Stimulated activated CD8-positive, alpha-beta memory T cell treated with anti-CD3 and anti-CD28 coated beads, Interleukin-15, amount 100 ng/mL, for 48 hours (primary cell): ENCODE results near the gene SMIM7.
A peak's percentile ranks its signal among the peaks of the same experiment; 100 is the strongest.
"Not testable (repeated sequence)": the region's sequence is repeated elsewhere in the genome, so short reads cannot be mapped to it uniquely, and the experiment has no call there.

ENCODE experiments used
- DNase-seq, 2 donors: peaks; one replicate each; pipeline ENCODE4 v3.0.0-alpha.2; 2020; ENCODE audit warnings: low read depth in 2 of 2

The SMIM7 gene

GRCh38 chr19:16654627-16655026, 5.3 kb downstream of the SMIM7 start:
- DNase-seq = no peak

- DNase-seq = no peak
Observed at GRCh38 chr19:16654140-16654539, 5.8 kb downstream of the SMIM7 start.

- DNase-seq = no peak
Observed at GRCh38 chr19:16652854-16653253, 7.1 kb downstream of the SMIM7 start.

GRCh38 chr19:16651421-16652188, 8.3 kb downstream of the SMIM7 start:
- not testable (repeated sequence) for DNase-seq

DNA sequence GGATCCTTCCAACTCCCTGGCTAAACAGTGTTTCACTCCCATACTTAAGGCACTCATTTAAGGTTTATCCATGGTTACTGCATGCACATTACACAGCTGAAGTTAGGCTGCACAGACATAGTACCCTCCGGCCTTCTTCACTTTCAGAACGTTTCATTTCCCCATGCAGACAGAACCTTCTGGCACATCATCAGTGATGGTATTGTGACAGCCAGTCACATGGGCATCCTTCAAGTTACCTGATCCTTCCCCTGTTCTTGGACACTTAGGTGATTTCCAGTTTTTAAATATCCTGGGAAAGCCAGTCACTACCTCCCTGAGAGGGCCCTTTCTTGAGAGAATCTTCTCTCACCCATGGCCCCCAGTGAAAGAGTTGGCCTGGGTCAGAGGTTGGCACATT, 9.1 kb downstream of the SMIM7 start:
- no peak for DNase-seq

GRCh38 chr19:16649734-16650133, 10.2 kb downstream of the SMIM7 start:
- DNase-seq = no peak

DNA sequence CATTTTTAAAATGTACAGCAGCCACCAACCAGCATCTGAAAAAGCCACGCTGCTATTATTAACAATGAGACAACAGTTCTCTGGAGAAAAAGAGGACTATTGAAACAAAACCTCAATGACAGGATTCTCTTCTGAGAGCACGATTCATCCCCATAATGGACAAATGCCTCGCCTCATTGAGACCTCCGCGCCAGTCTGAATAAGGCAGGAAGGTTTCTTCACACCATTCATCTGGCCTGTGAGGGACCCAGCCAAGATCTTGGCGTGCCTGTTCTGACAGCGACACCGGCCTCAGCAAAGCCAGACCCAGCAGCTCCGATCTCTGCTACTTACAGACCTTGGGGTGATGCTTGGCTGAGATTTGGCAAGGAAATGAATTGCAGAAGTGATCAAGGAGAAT, 14.8 kb downstream of the SMIM7 start:
- no peak for DNase-seq

GRCh38 chr19:16641695-16642094, 18.2 kb downstream of the SMIM7 start:
- DNase-seq = no peak

DNA sequence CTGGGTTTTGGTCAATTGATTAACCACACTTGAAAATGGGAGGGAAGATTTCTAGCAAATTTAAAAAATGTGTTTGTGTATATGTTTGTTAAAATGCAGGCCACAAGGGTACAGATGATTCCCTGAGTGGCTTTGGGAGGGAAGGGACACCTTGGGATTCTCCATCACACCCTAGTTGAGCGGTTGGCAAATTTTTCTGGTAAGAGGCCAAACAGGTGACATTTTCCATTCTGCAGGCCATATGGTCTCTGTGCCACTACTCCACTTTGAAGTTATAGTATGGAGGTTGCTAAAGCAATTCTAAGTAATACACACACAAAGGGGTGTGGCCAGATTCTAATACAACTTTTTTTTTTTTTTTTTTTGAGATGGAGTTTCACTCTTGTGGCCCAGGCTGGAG, 19.0 kb downstream of the SMIM7 start:
- no peak for DNase-seq

- DNase-seq = no peak
Observed at GRCh38 chr19:16638666-16639065, 21.3 kb downstream of the SMIM7 start.

DNA sequence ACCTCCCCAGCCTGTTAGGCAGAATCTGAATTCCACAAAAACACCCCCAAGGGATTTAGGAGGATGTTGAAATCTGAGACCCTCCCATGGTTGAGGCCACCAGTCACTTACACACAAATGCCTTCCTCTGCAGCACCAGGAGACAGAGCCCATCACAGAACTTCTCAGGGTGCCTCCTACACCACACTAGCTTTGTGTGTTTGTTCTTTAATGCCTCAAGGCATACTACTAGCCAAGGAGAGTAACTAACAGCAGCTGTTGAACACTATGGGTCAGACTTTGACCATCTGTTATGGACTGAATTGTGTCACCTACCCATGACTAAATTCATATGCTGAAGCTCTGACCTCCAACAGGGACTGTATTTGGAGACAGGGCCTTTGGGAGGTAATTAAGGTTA, 22.4 kb downstream of the SMIM7 start:
- no peak for DNase-seq

DNA sequence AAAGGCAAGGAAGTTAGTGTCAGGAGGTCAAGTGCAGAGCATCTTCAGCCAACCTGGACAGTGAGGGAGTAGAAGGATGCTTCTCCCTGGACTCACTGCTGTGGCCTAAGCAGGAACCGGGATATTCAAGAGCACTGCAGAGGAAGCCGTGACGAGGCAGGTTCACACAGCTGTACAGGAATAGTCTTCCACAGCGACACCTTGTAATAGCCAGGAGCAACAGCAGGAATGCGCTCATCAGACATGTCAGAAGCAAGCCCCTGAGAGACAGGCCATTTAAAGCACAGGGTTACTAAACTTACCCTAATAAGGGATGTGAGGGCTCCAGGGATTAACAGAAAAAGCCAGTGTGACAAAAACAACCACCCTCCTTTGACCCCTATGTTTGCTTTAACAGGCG, 28.5 kb downstream of the SMIM7 start:
- DNase-seq = no peak

DNA sequence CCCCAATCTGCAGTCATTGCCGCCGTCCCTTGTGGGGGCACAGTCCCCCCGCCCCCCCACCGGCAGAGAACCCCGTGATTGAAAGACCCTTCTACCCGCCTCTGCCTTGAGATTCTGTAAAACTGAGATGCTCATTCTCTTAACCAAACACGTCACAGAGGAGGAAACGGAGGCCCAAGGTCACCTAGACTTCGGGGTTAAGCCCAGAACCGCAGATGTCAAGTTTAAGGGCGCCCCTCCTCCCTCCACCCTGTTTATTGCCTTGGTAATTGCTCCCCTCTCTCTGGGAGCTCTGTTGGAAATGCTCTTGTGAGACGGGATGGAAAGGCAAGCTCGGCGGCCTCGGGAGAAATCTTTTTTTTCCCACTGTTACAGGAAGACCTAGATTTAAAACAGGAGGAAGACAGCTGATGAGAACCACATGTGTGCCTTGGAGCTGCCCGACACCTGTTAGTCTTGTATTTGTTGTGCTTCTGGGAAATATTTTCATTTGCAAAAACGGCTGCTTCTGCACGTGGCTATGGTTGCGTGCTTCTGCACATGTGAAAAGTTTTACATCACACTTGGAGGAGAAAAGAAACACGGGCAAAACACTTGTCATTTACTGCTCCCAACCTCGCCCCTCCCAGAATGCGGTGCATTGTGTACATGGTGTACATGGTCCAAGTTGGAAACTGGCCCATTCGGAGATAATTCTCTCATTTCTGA, 30.8 kb downstream of the SMIM7 start:
- no peak for DNase-seq

DNA sequence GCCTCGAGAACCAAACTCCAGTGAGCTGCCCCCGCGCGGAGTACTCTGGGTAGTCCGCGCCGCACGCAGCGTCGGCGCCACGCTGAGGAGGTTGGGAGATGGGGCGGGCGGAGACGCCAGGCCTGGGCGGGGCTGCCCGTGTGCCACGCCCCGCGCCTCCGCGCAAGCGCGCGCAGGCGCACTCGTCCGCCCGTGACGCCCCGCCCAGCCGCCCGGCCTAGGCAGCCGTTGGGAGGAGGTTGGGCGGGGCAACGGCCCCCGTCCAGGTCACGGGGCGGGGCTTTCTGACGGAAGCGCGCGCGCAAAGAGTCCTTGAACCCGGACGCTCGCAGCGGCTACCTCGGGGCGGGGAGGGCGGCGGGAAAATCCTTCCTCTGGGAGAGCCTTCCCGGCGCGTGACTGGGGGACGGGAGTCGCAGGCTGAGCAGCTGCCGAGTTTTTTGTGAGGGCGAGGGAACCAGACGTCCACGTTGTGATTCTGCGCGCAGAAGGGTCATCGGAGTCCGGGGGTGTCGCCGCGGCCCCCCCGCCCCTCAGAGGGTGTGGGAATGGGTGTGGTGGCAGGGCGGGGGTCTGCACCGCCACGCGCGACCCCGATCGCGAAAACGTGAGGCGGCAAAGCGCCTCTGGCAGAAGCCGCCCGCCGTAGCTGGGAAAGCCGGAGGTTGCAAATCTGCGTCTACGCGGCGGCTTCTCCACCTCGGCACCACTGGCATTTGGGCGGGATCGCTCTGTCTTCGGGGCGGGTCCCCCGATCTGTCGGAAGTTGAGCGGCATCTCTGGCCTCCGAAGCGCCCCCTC, 31.6 kb downstream of the SMIM7 start, which contains the start of gene MED26:
MED26 (minus strand) TSS at position 22 of the 801 bp plus-strand sequence. CDS start 261 bp downstream, outside the sequence.
- peak; percentile 90 to 93 for DNase-seq

DNA sequence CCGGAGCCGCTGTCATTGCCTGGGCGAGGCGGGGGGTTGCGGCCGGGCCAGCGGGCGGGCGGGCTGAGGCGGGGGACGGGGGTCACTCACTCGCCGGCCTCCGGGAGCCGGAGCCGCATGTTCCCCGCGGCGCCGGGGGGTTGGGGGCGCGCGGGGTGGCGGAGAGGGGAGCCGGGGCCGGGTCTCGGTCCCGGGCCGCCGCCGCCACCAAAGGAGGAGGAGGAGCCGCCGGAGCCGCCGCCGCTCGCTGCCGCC, 32.1 kb downstream of the SMIM7 start:
- DNase-seq = no peak

GRCh38 chr19:16627193-16627927, 32.6 kb downstream of the SMIM7 start:
- no peak for DNase-seq

DNA sequence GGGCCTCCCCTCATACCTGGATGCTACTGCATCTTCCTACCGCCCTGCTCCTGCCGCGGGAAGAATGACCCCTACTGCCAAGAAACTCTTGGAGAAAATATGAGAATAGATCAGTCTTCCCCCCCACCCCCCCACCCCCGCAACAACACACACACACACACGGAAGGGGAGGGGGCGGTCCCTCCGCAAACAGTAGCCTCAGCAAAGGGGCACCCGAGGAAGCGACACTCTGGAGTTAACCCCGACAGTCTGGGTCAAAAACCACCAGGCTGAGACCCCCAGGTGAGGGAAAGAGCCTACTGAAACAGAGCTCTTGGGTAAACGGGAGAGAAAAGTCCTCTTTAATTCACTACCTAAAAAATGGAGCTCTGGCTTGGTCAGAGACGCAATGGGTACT, 33.1 kb downstream of the SMIM7 start:
- no peak for DNase-seq

GRCh38 chr19:16625163-16625958, 34.6 kb downstream of the SMIM7 start:
- DNase-seq = no peak

DNA sequence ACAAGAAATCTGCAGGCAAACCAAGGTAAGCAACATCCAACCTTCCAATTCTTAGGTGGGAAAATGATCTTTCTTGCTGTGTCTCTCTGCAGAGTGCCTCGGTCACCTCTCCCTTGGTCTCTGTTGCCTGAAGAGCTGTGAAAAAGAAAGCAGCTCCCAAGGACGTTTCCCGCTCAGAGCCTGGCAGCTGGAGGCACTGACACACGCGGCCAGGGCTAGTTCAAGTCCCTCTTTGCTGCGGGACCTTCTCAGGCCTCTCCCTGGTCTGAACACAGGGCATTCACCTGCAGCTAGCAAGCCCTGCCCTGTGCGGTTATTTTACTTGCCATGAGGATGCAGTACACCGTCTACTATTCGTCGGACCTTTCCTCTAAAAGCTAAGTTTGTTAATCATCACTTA, 35.7 kb downstream of the SMIM7 start:
- DNase-seq = no peak

GRCh38 chr19:16623576-16623975, 36.4 kb downstream of the SMIM7 start:
- DNase-seq = no peak

DNA sequence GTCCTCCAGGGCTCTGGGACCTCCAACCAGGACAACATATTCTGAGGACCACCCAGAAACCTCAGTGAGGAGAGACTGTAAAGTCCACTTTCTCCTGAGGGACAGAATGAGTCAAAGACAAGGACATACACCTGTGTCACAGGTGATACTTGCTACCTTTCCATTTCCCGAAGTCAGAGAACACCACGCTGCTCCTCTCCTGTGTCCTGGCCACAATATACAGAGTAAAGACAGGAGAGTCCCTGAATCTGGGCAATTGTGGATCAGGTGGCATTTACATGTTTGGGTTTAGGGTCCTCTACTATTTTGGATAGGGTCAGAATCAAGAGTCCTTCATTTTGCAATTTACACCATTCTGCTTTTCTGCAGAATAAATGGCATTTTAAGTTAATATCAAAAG, 36.9 kb downstream of the SMIM7 start:
- no peak for DNase-seq
